Endodermal cell (in vitro differentiated cells): Measurements from ENCODE around the gene ACACA. TPM values are rescaled to one million over a fixed set of nuclear protein-coding genes. Genes with fewer than 3 reads are reported as not detected.

Experiments used
- DNase-seq: peaks from one replicate; pipeline ENCODE4 v3.0.0-alpha.2; 2017
- H3K27ac ChIP-seq: 2 replicates; pipeline ENCODE4 v1.5.1; 2013; ENCODE audit warnings: mild to moderate bottlenecking, low read depth, low read length, moderate library complexity
- H3K27me3 ChIP-seq: 2 replicates; pipeline ENCODE4 v1.6.1; 2013; ENCODE audit warnings: mild to moderate bottlenecking, low read length, moderate library complexity; ENCODE audit not compliant: insufficient read depth, control insufficient read depth, poor library complexity, severe bottlenecking
- H3K36me3 ChIP-seq: 2 replicates; pipeline ENCODE4 v1.7.0; 2013; ENCODE audit warnings: mild to moderate bottlenecking, low read length, moderate library complexity; ENCODE audit not compliant: control insufficient read depth, insufficient read depth
- H3K4me1 ChIP-seq: one replicate; pipeline ENCODE4 v1.7.0; 2013; ENCODE audit warnings: low read length; ENCODE audit not compliant: control insufficient read depth, insufficient read depth
- H3K4me3 ChIP-seq: 2 replicates; pipeline ENCODE4 v1.5.1; 2013; ENCODE audit warnings: mild to moderate bottlenecking, low read length, moderate library complexity
- H3K9ac ChIP-seq: 2 replicates; pipeline ENCODE4 v1.6.1; 2013; ENCODE audit warnings: mild to moderate bottlenecking, low read length, moderate library complexity; ENCODE audit not compliant: poor library complexity, severe bottlenecking; ENCODE audit errors: extremely low read depth
- H3K9me3 ChIP-seq: 2 replicates; pipeline ENCODE4 v1.6.1; 2013; ENCODE audit warnings: mild to moderate bottlenecking, low read length, moderate library complexity; ENCODE audit not compliant: control insufficient read depth
- H3K27ac Mint-ChIP-seq: 2 replicates; pipeline ENCODE4 v1.8.0; 2020; ENCODE audit warnings: mixed read lengths
- H3K27me3 Mint-ChIP-seq: 2 replicates; pipeline ENCODE4 v1.8.0; 2021; ENCODE audit warnings: mild to moderate bottlenecking, mixed read lengths; ENCODE audit not compliant: insufficient read depth
- H3K36me3 Mint-ChIP-seq: 2 replicates; pipeline ENCODE4 v1.8.0; 2020; ENCODE audit warnings: low read depth, mixed read lengths
- H3K4me1 Mint-ChIP-seq: 2 replicates; pipeline ENCODE4 v1.8.0; 2020; ENCODE audit warnings: mixed read lengths
- H3K4me3 Mint-ChIP-seq: 2 replicates; pipeline ENCODE4 v1.8.0; 2020; ENCODE audit warnings: mild to moderate bottlenecking, moderate library complexity, mixed read lengths
- H3K9me3 Mint-ChIP-seq: 2 replicates; pipeline ENCODE4 v1.8.0; 2020; ENCODE audit warnings: mild to moderate bottlenecking, mixed read lengths
- CTCF ChIP-seq: fragments of 200-600 bp; sonication (generic); conservative IDR thresholded peaks from 2 replicates; pipeline ENCODE4 v1.5.0; 2021; ENCODE audit warnings: antibody characterized with exemption, mild to moderate bottlenecking
- WGBS, 2 experiments: methylation state at CpG; one replicate each; pipeline versions ENCODE4 v1.1.5 to v1.1.7; 2013; ENCODE audit warnings: missing lambda C conversion rate in 2 of 2, mixed read lengths in 1 of 2; ENCODE audit not compliant: insufficient coverage in 1 of 2, insufficient read length in 1 of 2; 5-methylcytosine and 5-hydroxymethylcytosine counted together
- total RNA-seq, 2 donors: library from RNA; stranded (reverse); fragmentation: NEBNext Ultra II Directional in 1 of 2; extraction: Animal tissue kit (Norgen Biotek cat#: 25700) in 1 of 2; gene quantifications; 2 replicates in 1 of 2; 3 replicates in 1 of 2; pipeline ENCODE4 v1.2.1, GENCODE V29; 2021

The ACACA gene
- total RNA-seq, 2 donors from 2014 or later: 66.7 to 68.6 TPM

- H3K4me1 ChIP-seq: peaks cover 5% of the 10 kb centered on the region
- H3K27ac Mint-ChIP-seq: peak overlapping the region; percentile 57
- WGBS, 2 experiments: 12 to 24% methylated on average over 6 to 9 of the region's 9 CpGs
- H3K36me3 Mint-ChIP-seq: peaks cover 29% of the 10 kb centered on the region
- peaks cover 42% of the 10 kb centered on the region for H3K36me3 ChIP-seq
- no peaks in the 10 kb centered on the region for H3K27me3 Mint-ChIP-seq
- peak; percentile 98 for DNase-seq
- H3K9me3 ChIP-seq: no peaks in the 10 kb centered on the region
- no peak overlapping the region for H3K4me3 Mint-ChIP-seq
- no peak overlapping the region for H3K9ac ChIP-seq
- no peaks in the 10 kb centered on the region for H3K27me3 ChIP-seq
- peak; percentile 96 for TF ChIP-seq CTCF
- H3K9me3 Mint-ChIP-seq: no peaks in the 10 kb centered on the region
- peaks cover 26% of the 10 kb centered on the region for H3K4me1 Mint-ChIP-seq
- no peak overlapping the region for H3K4me3 ChIP-seq
- H3K27ac ChIP-seq: no peak overlapping the region
Measured at GRCh38 chr17:37047631-37048104, 359.0 kb downstream of the ACACA start.

- no peak overlapping the region for H3K4me3 ChIP-seq
- H3K27ac Mint-ChIP-seq: peak overlapping the region; percentile 20
- peaks cover 32% of the 10 kb centered on the region for H3K36me3 ChIP-seq
- no peaks in the 10 kb centered on the region for H3K27me3 Mint-ChIP-seq
- peaks cover 5% of the 10 kb centered on the region for H3K4me1 ChIP-seq
- peak overlapping the region; percentile 26 for H3K27ac ChIP-seq
- 61 to 74% methylated on average over 6 to 7 of the region's 7 CpGs for WGBS, 2 experiments
- peaks cover 31% of the 10 kb centered on the region for H3K36me3 Mint-ChIP-seq
- no peaks in the 10 kb centered on the region for H3K27me3 ChIP-seq
- H3K4me3 Mint-ChIP-seq: no peak overlapping the region
- no peak for TF ChIP-seq CTCF
- DNase-seq: peak; percentile 52
- H3K4me1 Mint-ChIP-seq: peaks cover 26% of the 10 kb centered on the region
- H3K9ac ChIP-seq: no peak overlapping the region
- H3K9me3 Mint-ChIP-seq: no peaks in the 10 kb centered on the region
- H3K9me3 ChIP-seq: no peaks in the 10 kb centered on the region
Measured at GRCh38 chr17:37045351-37045922, 361.2 kb downstream of the ACACA start.

- no peak overlapping the region for H3K4me3 ChIP-seq
- H3K36me3 Mint-ChIP-seq: peaks cover 22% of the 10 kb centered on the region
- no peaks in the 10 kb centered on the region for H3K27me3 ChIP-seq
- H3K27ac Mint-ChIP-seq: no peak overlapping the region
- TF ChIP-seq CTCF: no peak
- H3K4me1 Mint-ChIP-seq: peaks cover 26% of the 10 kb centered on the region
- DNase-seq: no peak
- H3K27ac ChIP-seq: peak overlapping the region; percentile 27
- 51 to 83% methylated on average over 2 to 3 of the region's 3 CpGs for WGBS, 2 experiments
- no peaks in the 10 kb centered on the region for H3K27me3 Mint-ChIP-seq
- no peaks in the 10 kb centered on the region for H3K9me3 ChIP-seq
- no peaks in the 10 kb centered on the region for H3K9me3 Mint-ChIP-seq
- peaks cover 40% of the 10 kb centered on the region for H3K36me3 ChIP-seq
- H3K4me1 ChIP-seq: peaks cover 5% of the 10 kb centered on the region
- no peak overlapping the region for H3K4me3 Mint-ChIP-seq
- no peak overlapping the region for H3K9ac ChIP-seq
Measured at GRCh38 chr17:37043201-37043600, 363.4 kb downstream of the ACACA start.
